Coronary artery (tissue), 2 donors: Measurements from ENCODE around the gene POLDIP2.

Source experiments
- DNase-seq: peaks from one replicate; pipeline ENCODE4 v3.0.0-alpha.2; 2017; ENCODE audit warnings: low spot score
- H3K27ac ChIP-seq, 2 donors: fragments of 200-600 bp; sonication (generic); one replicate each; pipeline ENCODE4 v1.5.1; 2016 to 2019
- H3K4me3 ChIP-seq: fragments of 200-600 bp; sonication (generic); 2 replicates; pipeline ENCODE4 v1.5.1; 2016; ENCODE audit warnings: mild to moderate bottlenecking, moderate library complexity
- TF ChIP-seq, protein P1 (sequence below): fragments of 200-600 bp; sonication (generic); IDR thresholded peaks from one replicate; pipeline ENCODE4 v1.5.1; 2019; ENCODE audit warnings: antibody characterized with exemption

Gene POLDIP2

DNA sequence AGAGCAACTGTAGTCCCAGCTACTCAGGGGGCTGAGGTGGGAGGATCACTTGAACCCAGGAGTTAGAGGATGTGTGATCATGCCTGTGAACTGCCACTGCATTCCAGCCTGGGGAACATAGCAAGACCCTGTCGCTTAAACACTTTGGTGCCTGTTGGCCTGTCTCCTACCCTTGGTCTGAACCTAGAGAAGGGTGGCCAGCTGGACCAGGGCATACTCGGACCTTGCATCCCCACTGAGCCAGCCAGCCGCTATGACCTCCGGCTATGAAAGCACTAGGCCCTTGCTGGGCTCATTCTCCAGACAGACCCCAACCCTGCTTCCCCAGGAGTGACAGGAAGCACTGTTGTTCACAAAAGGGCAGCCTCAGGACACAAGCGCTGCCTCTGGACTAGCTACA is 26.7 kb downstream of the POLDIP2 start:
- Histone ChIP-seq H3K4me3 (no peak overlapping the region), H3K27ac (no peak overlapping the region)
- TF ChIP-seq, protein P1, sequence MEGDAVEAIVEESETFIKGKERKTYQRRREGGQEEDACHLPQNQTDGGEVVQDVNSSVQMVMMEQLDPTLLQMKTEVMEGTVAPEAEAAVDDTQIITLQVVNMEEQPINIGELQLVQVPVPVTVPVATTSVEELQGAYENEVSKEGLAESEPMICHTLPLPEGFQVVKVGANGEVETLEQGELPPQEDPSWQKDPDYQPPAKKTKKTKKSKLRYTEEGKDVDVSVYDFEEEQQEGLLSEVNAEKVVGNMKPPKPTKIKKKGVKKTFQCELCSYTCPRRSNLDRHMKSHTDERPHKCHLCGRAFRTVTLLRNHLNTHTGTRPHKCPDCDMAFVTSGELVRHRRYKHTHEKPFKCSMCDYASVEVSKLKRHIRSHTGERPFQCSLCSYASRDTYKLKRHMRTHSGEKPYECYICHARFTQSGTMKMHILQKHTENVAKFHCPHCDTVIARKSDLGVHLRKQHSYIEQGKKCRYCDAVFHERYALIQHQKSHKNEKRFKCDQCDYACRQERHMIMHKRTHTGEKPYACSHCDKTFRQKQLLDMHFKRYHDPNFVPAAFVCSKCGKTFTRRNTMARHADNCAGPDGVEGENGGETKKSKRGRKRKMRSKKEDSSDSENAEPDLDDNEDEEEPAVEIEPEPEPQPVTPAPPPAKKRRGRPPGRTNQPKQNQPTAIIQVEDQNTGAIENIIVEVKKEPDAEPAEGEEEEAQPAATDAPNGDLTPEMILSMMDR: no peak
- DNase-seq: peak; percentile 62

DNA sequence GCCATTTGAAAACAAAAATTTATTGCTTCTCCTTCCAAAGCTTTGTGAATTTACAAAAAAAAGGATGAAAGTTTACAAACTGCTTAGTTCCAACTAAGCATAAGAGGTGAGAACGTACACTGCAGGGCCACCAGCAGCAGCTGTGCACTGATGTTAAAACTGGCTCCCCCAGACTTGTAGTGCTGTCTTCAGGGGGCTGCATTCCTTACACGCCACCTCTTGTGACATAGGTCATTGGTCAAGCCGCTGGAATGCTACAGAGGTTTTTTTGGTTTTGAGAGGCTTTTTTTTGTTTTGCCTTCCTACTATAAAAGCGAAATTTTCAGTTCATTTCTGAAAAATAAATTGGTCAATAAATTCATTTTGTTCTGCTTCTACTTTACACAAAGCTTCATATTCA is 29.0 kb downstream of the POLDIP2 start:
- TF ChIP-seq, protein P1: no peak
- DNase-seq: peak; percentile 19
- Histone ChIP-seq H3K4me3 (no peak overlapping the region), H3K27ac (no peak overlapping the region)

DNA sequence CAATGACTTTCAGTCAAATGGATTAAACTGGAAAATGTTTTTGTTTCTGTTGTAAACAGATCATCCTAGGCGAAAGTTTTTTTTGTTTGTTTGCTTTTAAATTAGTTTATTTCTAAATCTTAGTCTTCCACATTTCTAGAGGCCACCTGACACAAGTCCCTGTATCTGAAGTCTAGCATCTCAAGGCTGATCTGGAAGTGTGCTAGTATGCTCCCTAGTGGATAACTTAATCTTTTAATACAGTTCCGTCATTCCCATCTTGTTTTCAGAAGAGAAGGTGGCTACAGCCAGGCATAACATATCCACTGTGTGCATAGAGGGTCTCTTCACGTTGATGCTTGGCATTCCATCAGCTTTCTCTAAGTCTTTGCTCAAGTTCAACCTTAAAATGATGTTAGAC is 29.6 kb downstream of the POLDIP2 start:
- no peak overlapping the region for H3K27ac ChIP-seq
- DNase-seq: no peak
- no peak overlapping the region for H3K4me3 ChIP-seq
- TF ChIP-seq, protein P1: no peak

DNA sequence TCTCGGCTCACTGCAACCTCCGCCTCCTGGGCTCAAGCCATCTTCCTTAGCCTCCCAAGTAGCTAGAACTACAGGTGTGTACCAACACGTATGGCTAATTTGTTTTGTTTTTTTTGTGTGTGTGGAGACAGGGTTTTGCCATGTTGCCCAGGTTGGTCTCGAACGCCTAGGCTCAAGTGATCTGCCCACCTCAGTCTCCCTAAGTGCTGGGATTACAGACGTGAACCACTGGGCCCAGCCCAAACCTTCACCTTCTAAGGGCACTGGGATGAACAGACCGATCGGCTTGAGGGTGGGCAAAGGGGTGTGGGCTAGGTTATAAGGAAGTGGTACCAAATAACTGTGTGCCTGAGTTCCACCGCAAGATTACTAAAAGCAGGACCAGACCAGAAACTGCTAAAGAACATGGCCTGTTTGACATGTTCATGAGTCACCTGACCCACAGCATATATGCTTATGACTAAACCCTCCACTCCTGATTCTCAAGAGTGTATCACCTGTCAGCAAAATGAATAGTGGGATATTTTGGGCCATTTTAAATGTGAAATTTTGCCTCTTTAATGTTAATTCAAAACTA is 30.2 kb downstream of the POLDIP2 start:
- peak; percentile 45 for DNase-seq
- TF ChIP-seq, protein P1: no peak
- Histone ChIP-seq H3K27ac (no peak overlapping the region), H3K4me3 (no peak overlapping the region)

DNA sequence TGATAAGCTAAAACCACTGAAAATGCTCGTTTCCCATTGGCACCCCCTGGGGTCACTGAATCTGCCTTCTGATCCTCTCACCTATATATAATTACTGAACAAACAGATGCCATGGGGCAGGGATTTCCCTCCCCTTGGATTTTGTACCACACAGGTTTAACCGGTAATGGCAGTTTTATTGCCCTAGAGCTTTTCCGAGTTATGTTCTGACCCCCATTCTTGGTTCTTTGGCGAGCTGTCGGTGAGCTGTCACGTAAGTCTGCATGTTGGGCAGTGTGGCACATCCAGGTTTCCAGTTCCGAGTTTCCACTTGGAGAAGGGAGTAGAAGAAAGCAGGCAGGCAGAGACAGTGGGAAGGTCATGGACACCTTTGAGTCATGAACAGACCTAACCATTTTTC is 31.2 kb downstream of the POLDIP2 start:
- TF ChIP-seq, protein P1: no peak
- H3K4me3 ChIP-seq: no peak overlapping the region
- H3K27ac ChIP-seq: no peak overlapping the region
- peak; percentile 45 for DNase-seq

DNA sequence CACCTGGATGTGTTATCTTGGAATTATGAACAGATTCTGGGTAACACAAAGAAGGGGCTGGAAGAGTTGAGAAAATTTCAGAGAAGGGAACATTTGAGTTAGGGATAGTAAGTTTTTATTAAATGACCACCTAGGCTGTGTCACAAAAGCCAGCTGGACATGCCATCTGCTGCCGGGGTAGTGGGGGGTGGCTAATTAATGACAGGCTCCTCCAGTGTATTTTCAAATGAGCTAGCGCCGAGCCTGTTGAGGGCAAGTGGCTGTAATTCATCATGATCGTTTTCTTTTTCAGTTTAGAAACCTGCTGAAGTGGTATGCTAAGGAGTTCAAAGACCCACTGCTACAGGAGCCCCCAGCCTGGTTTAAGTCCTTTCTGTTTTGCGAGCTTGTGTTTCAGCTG is 32.1 kb downstream of the POLDIP2 start:
- TF ChIP-seq, protein P1: no peak
- Histone ChIP-seq H3K27ac (no peak overlapping the region), H3K4me3 (no peak overlapping the region)
- peak; percentile 17 for DNase-seq

DNA sequence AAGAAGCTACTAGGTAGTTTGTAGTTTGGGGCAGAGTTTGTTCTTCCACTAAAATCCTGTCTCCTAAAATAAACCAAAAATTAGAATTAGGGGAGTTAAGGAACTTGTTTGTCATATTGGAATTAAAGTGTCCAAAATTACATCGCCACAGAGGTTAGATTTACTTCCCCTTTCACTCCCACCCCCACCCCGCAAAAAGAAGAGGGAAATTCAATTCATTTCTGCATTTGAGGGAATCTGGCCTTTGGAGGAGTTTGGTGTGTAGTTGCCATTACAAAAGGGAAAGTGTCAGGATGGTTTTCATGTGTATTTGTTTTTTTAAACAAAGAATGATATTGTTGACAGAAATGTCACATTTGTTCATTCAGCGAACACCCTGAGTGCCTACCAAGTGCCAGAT is 32.5 kb downstream of the POLDIP2 start:
- H3K4me3 ChIP-seq: no peak overlapping the region
- DNase-seq: no peak
- H3K27ac ChIP-seq: no peak overlapping the region
- TF ChIP-seq, protein P1: no peak
